HL-60 (cell line): ENCODE data around the gene TSPAN10.

Experiments
- DNase-seq, 2 experiments: peaks; one replicate each; pipeline ENCODE4 v3.0.0-alpha.2; 2010 to 2020; ENCODE audit warnings: low read depth in 1 of 2, low spot score in 1 of 2
- H3K27ac ChIP-seq: fragments of 250-450 bp; sonication (Bioruptor Pico); replicated peaks from 2 replicates; pipeline ENCODE4 v1.5.1; 2020; ENCODE audit warnings: mild to moderate bottlenecking, moderate library complexity
- H3K27me3 ChIP-seq: fragments of 250-450 bp; sonication (Bioruptor Pico); 2 replicates; pipeline ENCODE4 v1.5.1; 2021; ENCODE audit warnings: mild to moderate bottlenecking, moderate library complexity; ENCODE audit not compliant: insufficient read depth, poor library complexity, severe bottlenecking
- H3K4me3 ChIP-seq: replicated peaks from 2 replicates; pipeline ENCODE4 v1.5.1; 2011; ENCODE audit warnings: mild to moderate bottlenecking, control low read depth, low read length; ENCODE audit not compliant: insufficient read depth
- GABPA ChIP-seq: IDR thresholded peaks from 2 replicates; pipeline ENCODE4 v1.6.1; 2012; ENCODE audit warnings: low read depth
- POLR2AphosphoS5 ChIP-seq: IDR thresholded peaks from 2 replicates; pipeline ENCODE4 v1.6.1; 2012; ENCODE audit warnings: low read depth
- SPI1 ChIP-seq: IDR thresholded peaks from 2 replicates; pipeline ENCODE4 v1.6.1; 2012; ENCODE audit warnings: low read depth, mild to moderate bottlenecking, borderline replicate concordance
- TF ChIP-seq, protein P1 (sequence below): IDR thresholded peaks from one replicate; pipeline ENCODE4 v1.5.1; 2011; ENCODE audit warnings: low read length, control low read depth, inconsistent platforms; ENCODE audit not compliant: insufficient read depth
- TF ChIP-seq, protein P2 (sequence below): IDR thresholded peaks from 2 replicates; pipeline ENCODE4 v1.6.1; 2012; ENCODE audit warnings: low read depth; ENCODE audit not compliant: insufficient replicate concordance

TSPAN10 gene

DNA sequence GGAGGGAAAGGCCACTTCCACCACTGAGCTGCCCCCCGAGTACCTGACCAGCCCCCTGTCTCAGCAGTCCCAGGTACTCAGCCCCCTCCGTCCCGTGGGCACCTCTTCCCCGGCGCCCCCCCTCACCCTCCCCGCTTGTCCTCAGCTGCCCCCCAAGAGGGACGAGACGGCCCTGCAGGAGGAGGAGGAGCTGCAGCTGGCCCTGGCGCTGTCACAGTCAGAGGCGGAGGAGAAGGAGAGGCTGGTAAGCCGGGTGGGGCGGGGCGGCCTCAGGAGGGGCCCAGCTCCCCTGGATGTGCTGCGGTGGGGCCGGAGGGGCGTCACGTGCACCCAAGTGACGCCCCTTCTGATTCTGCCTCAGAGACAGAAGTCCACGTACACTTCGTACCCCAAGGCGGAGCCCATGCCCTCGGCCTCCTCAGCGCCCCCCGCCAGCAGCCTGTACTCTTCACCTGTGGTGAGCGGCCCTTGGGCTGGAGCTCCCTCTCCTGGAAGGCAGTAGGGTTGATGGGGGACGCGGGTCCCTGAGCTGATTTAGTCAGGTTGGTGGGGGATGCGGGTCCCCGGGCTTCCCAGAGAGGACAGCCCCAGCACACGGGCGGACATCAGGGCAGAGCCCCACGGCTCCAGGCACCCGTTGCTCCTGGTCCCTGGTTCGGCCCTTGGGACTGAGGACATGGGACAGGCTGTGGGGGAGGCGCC is 56.7 kb downstream of the TSPAN10 start:
- Histone ChIP-seq H3K27me3 (no peaks in the 10 kb centered on the region), H3K27ac (no peak overlapping the region), H3K4me3 (no peak overlapping the region)
- TF ChIP-seq, protein P1, sequence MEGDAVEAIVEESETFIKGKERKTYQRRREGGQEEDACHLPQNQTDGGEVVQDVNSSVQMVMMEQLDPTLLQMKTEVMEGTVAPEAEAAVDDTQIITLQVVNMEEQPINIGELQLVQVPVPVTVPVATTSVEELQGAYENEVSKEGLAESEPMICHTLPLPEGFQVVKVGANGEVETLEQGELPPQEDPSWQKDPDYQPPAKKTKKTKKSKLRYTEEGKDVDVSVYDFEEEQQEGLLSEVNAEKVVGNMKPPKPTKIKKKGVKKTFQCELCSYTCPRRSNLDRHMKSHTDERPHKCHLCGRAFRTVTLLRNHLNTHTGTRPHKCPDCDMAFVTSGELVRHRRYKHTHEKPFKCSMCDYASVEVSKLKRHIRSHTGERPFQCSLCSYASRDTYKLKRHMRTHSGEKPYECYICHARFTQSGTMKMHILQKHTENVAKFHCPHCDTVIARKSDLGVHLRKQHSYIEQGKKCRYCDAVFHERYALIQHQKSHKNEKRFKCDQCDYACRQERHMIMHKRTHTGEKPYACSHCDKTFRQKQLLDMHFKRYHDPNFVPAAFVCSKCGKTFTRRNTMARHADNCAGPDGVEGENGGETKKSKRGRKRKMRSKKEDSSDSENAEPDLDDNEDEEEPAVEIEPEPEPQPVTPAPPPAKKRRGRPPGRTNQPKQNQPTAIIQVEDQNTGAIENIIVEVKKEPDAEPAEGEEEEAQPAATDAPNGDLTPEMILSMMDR = no peak
- TF ChIP-seq POLR2AphosphoS5 (0 out of 2 replicates have a peak, but pooled peaks have one; percentile 23), GABPA (no peak)
- DNase-seq = no peak

DNA sequence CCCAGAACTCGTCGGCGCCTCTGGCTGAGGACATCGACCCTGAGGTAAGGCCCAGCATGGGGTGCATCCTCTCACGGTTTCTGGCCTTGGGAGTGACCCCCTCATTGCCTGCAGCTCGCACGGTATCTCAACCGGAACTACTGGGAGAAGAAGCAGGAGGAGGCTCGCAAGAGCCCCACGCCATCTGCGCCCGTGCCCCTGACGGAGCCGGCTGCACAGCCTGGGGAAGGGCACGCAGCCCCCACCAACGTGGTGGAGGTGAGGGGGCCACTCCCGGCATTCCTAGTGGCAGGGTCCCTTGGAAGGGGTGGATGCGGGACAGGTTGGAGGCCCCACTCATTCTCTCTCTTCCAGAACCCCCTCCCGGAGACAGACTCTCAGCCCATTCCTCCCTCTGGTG is 57.8 kb downstream of the TSPAN10 start:
- H3K27ac ChIP-seq = no peak overlapping the region
- H3K27me3 ChIP-seq = no peaks in the 10 kb centered on the region
- TF ChIP-seq POLR2AphosphoS5 (no peak), GABPA (no peak)
- TF ChIP-seq, protein P1 = no peak
- no peak for DNase-seq
- no peak overlapping the region for H3K4me3 ChIP-seq

DNA sequence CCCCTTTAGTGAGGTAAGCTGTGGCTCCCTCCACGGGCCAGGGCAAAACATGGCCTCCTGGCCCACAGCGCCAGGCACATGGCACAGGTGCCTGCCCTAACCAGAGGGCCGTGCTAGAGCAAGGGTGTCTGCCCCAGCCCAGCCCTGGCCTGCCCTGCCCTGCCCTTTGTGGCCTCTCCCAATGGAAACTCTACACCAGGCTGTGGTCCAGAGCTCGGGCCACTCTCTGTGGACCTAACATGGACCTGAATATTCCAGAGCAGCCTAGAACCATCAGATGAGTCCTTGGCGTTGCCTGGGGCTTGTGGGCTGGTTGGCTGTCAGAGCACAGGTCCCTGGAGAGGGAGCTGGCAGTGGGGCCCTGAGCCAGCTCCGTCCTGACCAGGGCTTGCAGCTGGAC is 58.2 kb downstream of the TSPAN10 start:
- no peak overlapping the region for H3K27ac ChIP-seq
- TF ChIP-seq GABPA (no peak), POLR2AphosphoS5 (no peak), SPI1 (no peak)
- TF ChIP-seq, protein P2, sequence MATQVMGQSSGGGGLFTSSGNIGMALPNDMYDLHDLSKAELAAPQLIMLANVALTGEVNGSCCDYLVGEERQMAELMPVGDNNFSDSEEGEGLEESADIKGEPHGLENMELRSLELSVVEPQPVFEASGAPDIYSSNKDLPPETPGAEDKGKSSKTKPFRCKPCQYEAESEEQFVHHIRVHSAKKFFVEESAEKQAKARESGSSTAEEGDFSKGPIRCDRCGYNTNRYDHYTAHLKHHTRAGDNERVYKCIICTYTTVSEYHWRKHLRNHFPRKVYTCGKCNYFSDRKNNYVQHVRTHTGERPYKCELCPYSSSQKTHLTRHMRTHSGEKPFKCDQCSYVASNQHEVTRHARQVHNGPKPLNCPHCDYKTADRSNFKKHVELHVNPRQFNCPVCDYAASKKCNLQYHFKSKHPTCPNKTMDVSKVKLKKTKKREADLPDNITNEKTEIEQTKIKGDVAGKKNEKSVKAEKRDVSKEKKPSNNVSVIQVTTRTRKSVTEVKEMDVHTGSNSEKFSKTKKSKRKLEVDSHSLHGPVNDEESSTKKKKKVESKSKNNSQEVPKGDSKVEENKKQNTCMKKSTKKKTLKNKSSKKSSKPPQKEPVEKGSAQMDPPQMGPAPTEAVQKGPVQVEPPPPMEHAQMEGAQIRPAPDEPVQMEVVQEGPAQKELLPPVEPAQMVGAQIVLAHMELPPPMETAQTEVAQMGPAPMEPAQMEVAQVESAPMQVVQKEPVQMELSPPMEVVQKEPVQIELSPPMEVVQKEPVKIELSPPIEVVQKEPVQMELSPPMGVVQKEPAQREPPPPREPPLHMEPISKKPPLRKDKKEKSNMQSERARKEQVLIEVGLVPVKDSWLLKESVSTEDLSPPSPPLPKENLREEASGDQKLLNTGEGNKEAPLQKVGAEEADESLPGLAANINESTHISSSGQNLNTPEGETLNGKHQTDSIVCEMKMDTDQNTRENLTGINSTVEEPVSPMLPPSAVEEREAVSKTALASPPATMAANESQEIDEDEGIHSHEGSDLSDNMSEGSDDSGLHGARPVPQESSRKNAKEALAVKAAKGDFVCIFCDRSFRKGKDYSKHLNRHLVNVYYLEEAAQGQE = no peak
- TF ChIP-seq, protein P1 = no peak
- H3K27me3 ChIP-seq = no peaks in the 10 kb centered on the region
- no peak overlapping the region for H3K4me3 ChIP-seq
- DNase-seq = no peak

DNA sequence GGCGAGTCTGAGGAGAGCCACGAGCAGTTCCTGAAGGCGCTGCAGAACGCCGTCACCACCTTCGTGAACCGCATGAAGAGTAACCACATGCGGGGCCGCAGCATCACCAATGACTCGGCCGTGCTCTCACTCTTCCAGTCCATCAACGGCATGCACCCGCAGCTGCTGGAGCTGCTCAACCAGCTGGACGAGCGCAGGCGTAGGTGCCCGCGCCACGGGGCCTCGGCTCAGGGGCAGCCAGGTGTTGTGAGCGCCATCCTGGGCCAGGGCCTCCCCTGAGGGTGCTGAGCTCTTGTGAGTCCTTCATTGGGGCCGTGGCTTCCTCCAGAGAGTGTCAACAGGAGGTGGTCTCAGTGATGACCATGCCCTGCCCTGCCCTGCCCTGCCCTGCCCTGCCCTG is 58.8 kb downstream of the TSPAN10 start:
- no peak for DNase-seq
- no peak overlapping the region for H3K27ac ChIP-seq
- H3K27me3 ChIP-seq = no peaks in the 10 kb centered on the region
- TF ChIP-seq GABPA (no peak), POLR2AphosphoS5 (no peak; the same call in 1 of the 2 replicates), SPI1 (no peak)
- TF ChIP-seq, protein P1 = no peak
- TF ChIP-seq, protein P2 = no peak
- no peak overlapping the region for H3K4me3 ChIP-seq
